Measurements from ENCODE around the gene DAB2.

Gene DAB2

GRCh38 chr5:39426051-39426745 is 1.4 kb upstream of the DAB2 start:
- no peak for DNase-seq (ENCODE audit: low read depth)
- TF ChIP-seq POLR2A (IDR thresholded peaks at IDR 0.05; ENCODE audit: extremely low read depth, insufficient read length) (no peak), MYC (IDR thresholded peaks at IDR 0.05; ENCODE audit: low read depth, low read length) (no peak), MAX (IDR thresholded peaks at IDR 0.05; ENCODE audit: low read depth, low read length) (no peak), CTCF (IDR thresholded peaks at IDR 0.05; ENCODE audit: low read depth, low read length) (no peak)
- H3K4me3 ChIP-seq (ENCODE audit: low read depth, low read length): no peak overlapping the region

- TF ChIP-seq MYC (IDR thresholded peaks at IDR 0.05; ENCODE audit: low read depth, low read length): no peak
- TF ChIP-seq CTCF (IDR thresholded peaks at IDR 0.05; ENCODE audit: low read depth, low read length): no peak
- TF ChIP-seq POLR2A (IDR thresholded peaks at IDR 0.05; ENCODE audit: extremely low read depth, insufficient read length): no peak
- no peak for TF ChIP-seq MAX (IDR thresholded peaks at IDR 0.05; ENCODE audit: low read depth, low read length)
- DNase-seq (ENCODE audit: low read depth): no peak
- no peak overlapping the region for H3K4me3 ChIP-seq (ENCODE audit: low read depth, low read length)
Observed at GRCh38 chr5:39423331-39423751, 1.4 kb downstream of the DAB2 start.

GRCh38 chr5:39422728-39423285 is 2.0 kb downstream of the DAB2 start:
- DNase-seq (ENCODE audit: low read depth): no peak
- no peak for TF ChIP-seq MAX (IDR thresholded peaks at IDR 0.05; ENCODE audit: low read depth, low read length)
- no peak overlapping the region for H3K4me3 ChIP-seq (ENCODE audit: low read depth, low read length)

GRCh38 chr5:39422036-39422606 is 2.7 kb downstream of the DAB2 start:
- DNase-seq (ENCODE audit: low read depth): no peak
- TF ChIP-seq POLR2A (IDR thresholded peaks at IDR 0.05; ENCODE audit: extremely low read depth, insufficient read length): no peak
- TF ChIP-seq MYC (IDR thresholded peaks at IDR 0.05; ENCODE audit: low read depth, low read length): no peak
- H3K4me3 ChIP-seq (ENCODE audit: low read depth, low read length): no peak overlapping the region

- no peak overlapping the region for H3K4me3 ChIP-seq (ENCODE audit: low read depth, low read length)
- no peak for DNase-seq (ENCODE audit: low read depth)
- TF ChIP-seq CTCF (IDR thresholded peaks at IDR 0.05; ENCODE audit: low read depth, low read length) (no peak), MAX (IDR thresholded peaks at IDR 0.05; ENCODE audit: low read depth, low read length) (no peak), POLR2A (IDR thresholded peaks at IDR 0.05; ENCODE audit: extremely low read depth, insufficient read length) (no peak), MYC (IDR thresholded peaks at IDR 0.05; ENCODE audit: low read depth, low read length) (no peak)
Observed at GRCh38 chr5:39420482-39421145, 4.2 kb downstream of the DAB2 start.

- TF ChIP-seq POLR2A (IDR thresholded peaks at IDR 0.05; ENCODE audit: extremely low read depth, insufficient read length): no peak
- no peak for TF ChIP-seq CTCF (IDR thresholded peaks at IDR 0.05; ENCODE audit: low read depth, low read length)
- no peak for DNase-seq (ENCODE audit: low read depth)
- H3K4me3 ChIP-seq (ENCODE audit: low read depth, low read length): no peak overlapping the region
Observed at GRCh38 chr5:39419796-39420195, 5.0 kb downstream of the DAB2 start.

Data from NB4 (cell line).